ENCODE measurements around the gene PTPRD. TPM values are rescaled to one million over a fixed set of nuclear protein-coding genes. Genes with fewer than 3 reads are reported as not detected.

PTPRD gene
- total RNA-seq, 1 experiment from 2014 or later = 0.02 TPM

DNA sequence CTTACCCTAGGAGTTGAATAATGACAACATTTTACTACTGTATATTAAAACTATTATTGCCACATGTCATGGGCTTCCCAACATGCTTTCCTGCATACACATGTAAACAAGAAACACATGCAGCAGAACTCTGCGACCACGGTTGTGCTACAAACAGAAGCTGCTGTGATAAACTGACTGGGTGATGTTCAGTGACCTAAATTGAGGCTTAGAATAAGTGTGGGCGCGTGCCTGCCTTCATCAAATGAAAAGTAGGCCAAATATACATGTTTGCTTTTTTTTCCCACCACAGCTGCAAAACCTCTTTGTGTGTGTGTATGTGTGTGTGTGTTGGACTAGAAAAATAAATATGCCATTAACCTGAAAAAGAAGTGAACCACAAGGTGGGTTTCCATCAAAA, 1202.1 kb downstream of the PTPRD start (continued):
- TF ChIP-seq, protein P1, sequence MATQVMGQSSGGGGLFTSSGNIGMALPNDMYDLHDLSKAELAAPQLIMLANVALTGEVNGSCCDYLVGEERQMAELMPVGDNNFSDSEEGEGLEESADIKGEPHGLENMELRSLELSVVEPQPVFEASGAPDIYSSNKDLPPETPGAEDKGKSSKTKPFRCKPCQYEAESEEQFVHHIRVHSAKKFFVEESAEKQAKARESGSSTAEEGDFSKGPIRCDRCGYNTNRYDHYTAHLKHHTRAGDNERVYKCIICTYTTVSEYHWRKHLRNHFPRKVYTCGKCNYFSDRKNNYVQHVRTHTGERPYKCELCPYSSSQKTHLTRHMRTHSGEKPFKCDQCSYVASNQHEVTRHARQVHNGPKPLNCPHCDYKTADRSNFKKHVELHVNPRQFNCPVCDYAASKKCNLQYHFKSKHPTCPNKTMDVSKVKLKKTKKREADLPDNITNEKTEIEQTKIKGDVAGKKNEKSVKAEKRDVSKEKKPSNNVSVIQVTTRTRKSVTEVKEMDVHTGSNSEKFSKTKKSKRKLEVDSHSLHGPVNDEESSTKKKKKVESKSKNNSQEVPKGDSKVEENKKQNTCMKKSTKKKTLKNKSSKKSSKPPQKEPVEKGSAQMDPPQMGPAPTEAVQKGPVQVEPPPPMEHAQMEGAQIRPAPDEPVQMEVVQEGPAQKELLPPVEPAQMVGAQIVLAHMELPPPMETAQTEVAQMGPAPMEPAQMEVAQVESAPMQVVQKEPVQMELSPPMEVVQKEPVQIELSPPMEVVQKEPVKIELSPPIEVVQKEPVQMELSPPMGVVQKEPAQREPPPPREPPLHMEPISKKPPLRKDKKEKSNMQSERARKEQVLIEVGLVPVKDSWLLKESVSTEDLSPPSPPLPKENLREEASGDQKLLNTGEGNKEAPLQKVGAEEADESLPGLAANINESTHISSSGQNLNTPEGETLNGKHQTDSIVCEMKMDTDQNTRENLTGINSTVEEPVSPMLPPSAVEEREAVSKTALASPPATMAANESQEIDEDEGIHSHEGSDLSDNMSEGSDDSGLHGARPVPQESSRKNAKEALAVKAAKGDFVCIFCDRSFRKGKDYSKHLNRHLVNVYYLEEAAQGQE (IDR thresholded peaks at IDR 0.05; ENCODE audit: low read depth) = no peak
- TF ChIP-seq EGR1 (IDR thresholded peaks at IDR 0.05; ENCODE audit: low read depth) (no peak), ZFX (IDR thresholded peaks at IDR 0.05) (no peak), SRF (IDR thresholded peaks at IDR 0.05; ENCODE audit: low read depth) (no peak), YY1 (IDR thresholded peaks at IDR 0.05; ENCODE audit: extremely low read depth, insufficient replicate concordance, low read depth, low read length) (no peak), RAD21 (IDR thresholded peaks at IDR 0.05; ENCODE audit: low read depth) (no peak)

DNA sequence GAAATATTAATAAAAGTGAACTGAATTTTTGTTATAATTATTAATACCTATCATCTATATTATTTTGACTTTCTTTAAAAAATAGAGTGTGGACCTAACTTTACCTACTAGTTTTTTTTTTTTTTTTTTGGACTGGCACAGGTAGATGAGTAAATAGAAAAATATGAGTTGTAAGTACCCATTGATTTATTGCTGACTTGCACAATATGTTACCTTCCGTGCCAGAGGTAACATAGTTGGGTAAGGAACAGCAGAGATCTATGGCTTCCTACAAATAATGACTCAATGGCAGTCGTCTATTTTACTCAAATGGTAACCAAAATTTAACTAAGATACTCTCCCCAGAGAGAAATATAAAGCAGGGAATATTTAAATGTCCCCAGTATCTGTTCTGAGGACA, 1212.8 kb downstream of the PTPRD start:
- Histone ChIP-seq H3K4me2 (ENCODE audit: low read length) (no peak overlapping the region), H3K4me3 (replicated peaks in 1 of 2; ENCODE audit: low read depth in 1 of 2, low read length in 2 of 2) (no peak overlapping the region), H3K9me3 (ENCODE audit: control insufficient read depth in 1 of 2, insufficient read depth in 1 of 2, low read depth in 1 of 2, low read length in 2 of 2) (peaks cover 14 to 19% of the 10 kb centered on the region in 2 experiments; a peak in 2 of 4 replicates), H3K9ac (ENCODE audit: low read length) (no peak overlapping the region), H3K9me2 (ENCODE audit: insufficient read depth) (no peaks in the 10 kb centered on the region), H3K27ac (ENCODE audit: low read depth, low read length) (no peak overlapping the region), H3K27me3 (ENCODE audit: insufficient read depth, low read length) (no peaks in the 10 kb centered on the region), H3K79me2 (ENCODE audit: insufficient read depth, low read length) (no peaks in the 10 kb centered on the region), H2AFZ (ENCODE audit: low read depth, low read length, poor library complexity, severe bottlenecking) (no peak overlapping the region), H4K20me1 (ENCODE audit: insufficient read depth) (no peaks in the 10 kb centered on the region), H3K36me3 (ENCODE audit: control insufficient read depth in 1 of 2, insufficient read depth in 2 of 2, low read length in 2 of 2) (no peaks in the 10 kb centered on the region), H3K4me1 (ENCODE audit: control insufficient read depth in 1 of 2, insufficient read depth in 2 of 2, low read length in 2 of 2) (no peaks in the 10 kb centered on the region)
- ATAC-seq (no peak), DNase-seq (ENCODE audit: low read depth, low spot score) (no peak)
- intact Hi-C loops (cut with micrococcal nuclease) = no loop called here
- ChIA-PET CTCF (no interaction called here), POLR2A (no interaction called here), RAD21 (ENCODE audit: low non-redundant PET in 1 of 2, low total read pairs in 2 of 2, uncharacterized antibody in 2 of 2, unreplicated experiment in 2 of 2) (no interaction called here)
- no TSS peak for BruUV-seq (replicated peaks)
- no peak for TF ChIP-seq EGR1 (IDR thresholded peaks at IDR 0.05; ENCODE audit: low read depth)
- TF ChIP-seq EZH2phosphoT487 (IDR thresholded peaks at IDR 0.05; ENCODE audit: borderline replicate concordance) = no peak
- no peak for TF ChIP-seq EZH2 (IDR thresholded peaks at IDR 0.05)
- no peak for TF ChIP-seq SP1 (IDR thresholded peaks at IDR 0.05; ENCODE audit: low read depth)
- TF ChIP-seq, protein P2, sequence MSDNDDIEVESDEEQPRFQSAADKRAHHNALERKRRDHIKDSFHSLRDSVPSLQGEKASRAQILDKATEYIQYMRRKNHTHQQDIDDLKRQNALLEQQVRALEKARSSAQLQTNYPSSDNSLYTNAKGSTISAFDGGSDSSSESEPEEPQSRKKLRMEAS (IDR thresholded peaks at IDR 0.05) = no peak
- no peak for TF ChIP-seq ELF1 (IDR thresholded peaks at IDR 0.05; ENCODE audit: borderline replicate concordance, low read depth)
- TF ChIP-seq, protein P1 (IDR thresholded peaks at IDR 0.05; ENCODE audit: low read depth) = no peak
- TF ChIP-seq JUND (IDR thresholded peaks at IDR 0.05) = no peak
- TF ChIP-seq, protein P3, sequence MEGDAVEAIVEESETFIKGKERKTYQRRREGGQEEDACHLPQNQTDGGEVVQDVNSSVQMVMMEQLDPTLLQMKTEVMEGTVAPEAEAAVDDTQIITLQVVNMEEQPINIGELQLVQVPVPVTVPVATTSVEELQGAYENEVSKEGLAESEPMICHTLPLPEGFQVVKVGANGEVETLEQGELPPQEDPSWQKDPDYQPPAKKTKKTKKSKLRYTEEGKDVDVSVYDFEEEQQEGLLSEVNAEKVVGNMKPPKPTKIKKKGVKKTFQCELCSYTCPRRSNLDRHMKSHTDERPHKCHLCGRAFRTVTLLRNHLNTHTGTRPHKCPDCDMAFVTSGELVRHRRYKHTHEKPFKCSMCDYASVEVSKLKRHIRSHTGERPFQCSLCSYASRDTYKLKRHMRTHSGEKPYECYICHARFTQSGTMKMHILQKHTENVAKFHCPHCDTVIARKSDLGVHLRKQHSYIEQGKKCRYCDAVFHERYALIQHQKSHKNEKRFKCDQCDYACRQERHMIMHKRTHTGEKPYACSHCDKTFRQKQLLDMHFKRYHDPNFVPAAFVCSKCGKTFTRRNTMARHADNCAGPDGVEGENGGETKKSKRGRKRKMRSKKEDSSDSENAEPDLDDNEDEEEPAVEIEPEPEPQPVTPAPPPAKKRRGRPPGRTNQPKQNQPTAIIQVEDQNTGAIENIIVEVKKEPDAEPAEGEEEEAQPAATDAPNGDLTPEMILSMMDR (IDR thresholded peaks at IDR 0.05 in 2 of 3, conservative IDR thresholded peaks at IDR 0.05 in 1 of 3; ENCODE audit: borderline replicate concordance in 1 of 3, insufficient read depth in 1 of 3, low read depth in 2 of 3, low read length in 2 of 3) = no peak
- TF ChIP-seq POLR2A (IDR thresholded peaks at IDR 0.05; ENCODE audit: borderline replicate concordance, extremely low read depth, insufficient read depth, insufficient read length) = no peak
- no peak for TF ChIP-seq ZNF274 (IDR thresholded peaks at IDR 0.05; ENCODE audit: low read depth, low read length)
- TF ChIP-seq, protein P4, sequence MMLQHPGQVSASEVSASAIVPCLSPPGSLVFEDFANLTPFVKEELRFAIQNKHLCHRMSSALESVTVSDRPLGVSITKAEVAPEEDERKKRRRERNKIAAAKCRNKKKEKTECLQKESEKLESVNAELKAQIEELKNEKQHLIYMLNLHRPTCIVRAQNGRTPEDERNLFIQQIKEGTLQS (IDR thresholded peaks at IDR 0.05) = no peak
